Tibial nerve (tissue), 4 donors: Measurements from ENCODE around the gene DGCR8.

Source experiments
- CTCF ChIP-seq, 5 experiments: fragments of 200-600 bp in 3 of 5; fragments of 450-650 bp in 2 of 5; sonication (generic) in 3 of 5; IDR thresholded peaks; one replicate each; pipeline ENCODE4 v1.5.1; 2016 to 2019; ENCODE audit warnings: antibody characterized with exemption in 5 of 5, mild to moderate bottlenecking in 3 of 5, moderate library complexity in 2 of 5
- EP300 ChIP-seq, 2 donors: sonication (generic); formaldehyde crosslinking; IDR thresholded peaks; one replicate each; pipeline ENCODE4 v1.6.1; 2017; ENCODE audit warnings: antibody characterized with exemption in 2 of 2, mild to moderate bottlenecking in 1 of 2
- POLR2A ChIP-seq, 2 donors: fragments of 450-650 bp; IDR thresholded peaks; one replicate each; pipeline ENCODE4 v1.6.1; 2017; ENCODE audit warnings: antibody characterized with exemption in 2 of 2, mild to moderate bottlenecking in 2 of 2, moderate library complexity in 2 of 2

- TF ChIP-seq CTCF (IDR thresholded peaks at IDR 0.05) (no peak), POLR2A (IDR thresholded peaks at IDR 0.05) (no peak), EP300 (IDR thresholded peaks at IDR 0.05) (no peak)
Observed at GRCh38 chr22:20125201-20126174, 45.4 kb downstream of the DGCR8 start.
